Measurements from ENCODE around the gene PSME3IP1.
A peak's percentile ranks its signal among the peaks of the same experiment; 100 is the strongest.

PSME3IP1 gene

DNA sequence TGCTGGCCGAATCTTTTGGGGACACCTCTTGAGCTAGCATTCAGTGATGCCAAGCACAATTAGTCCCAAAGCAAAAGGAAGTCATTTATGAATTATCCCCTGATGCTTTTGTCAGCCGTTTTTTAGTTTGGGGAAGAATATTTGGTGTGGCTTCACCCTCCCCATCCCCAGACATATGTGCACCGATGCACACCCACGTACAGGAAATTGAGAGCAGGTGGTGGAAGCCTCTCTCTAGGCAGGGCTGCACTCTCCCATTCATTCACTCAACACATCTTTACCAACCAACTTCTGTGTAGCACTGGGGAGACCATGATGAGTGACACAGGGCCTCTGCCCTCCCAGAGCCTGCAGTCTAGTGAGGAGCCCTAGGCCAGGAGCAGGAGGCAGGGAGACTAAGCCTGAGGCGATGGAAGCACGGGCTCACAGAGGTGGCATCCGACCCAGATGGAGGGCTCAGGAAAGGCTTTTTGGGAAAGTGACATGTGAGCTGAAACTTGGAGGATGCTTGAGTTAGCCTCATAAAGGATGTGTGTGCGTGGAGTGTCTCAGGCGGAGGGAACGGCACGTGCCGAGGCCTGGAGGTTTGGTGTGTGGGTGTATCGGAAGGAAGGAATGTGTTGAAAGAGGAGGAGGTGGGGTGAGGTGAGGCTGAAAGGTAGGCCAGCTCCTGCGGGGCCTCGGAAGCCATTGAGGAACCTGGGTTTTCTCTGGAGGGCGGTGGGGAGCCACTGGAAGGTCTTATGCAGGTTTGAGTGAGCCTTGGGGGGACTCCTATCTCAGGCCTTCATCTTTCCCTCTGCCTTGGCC lies 43.8 kb downstream of the PSME3IP1 start:
- DNase-seq: no peak

DNA sequence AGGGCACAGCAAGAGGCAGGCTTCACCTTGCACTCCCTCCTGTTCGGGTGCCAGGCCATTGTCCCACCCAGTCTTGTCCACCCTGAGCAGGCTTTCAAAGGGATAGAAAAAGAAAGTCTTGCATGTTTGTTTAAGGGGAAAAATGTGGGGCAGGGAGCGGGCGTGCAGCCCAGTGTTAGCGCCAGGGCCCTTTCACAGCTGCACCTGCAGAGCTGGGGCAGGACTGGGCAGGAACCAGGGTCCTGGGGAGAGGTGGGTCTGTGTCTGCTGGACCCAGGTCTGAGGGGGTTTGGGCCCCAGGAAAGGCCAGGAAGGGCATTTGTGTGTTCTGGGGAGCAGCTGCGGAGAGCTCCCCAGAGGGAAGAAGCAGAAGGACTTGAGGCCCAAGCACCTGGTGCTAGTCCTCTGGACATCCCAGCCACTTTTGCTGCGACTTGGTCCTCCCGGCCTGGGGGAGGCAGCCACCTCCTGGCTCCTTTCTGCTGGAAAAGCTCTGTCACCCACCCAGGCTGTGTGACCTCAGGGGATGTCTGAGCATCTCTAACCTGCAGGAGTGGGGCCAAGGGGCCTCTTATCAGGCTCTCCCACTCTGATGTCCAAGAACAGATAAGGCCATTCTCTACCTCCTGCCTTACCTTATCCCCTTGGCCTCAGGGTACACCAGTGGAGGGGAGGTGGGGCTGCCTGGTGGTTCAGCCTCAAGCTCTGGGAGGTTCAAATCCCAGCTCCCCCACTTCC lies 44.7 kb downstream of the PSME3IP1 start:
- no peak for DNase-seq

- DNase-seq: no peak
Measured at GRCh38 chr16:57138281-57138935, 47.4 kb downstream of the PSME3IP1 start.

DNA sequence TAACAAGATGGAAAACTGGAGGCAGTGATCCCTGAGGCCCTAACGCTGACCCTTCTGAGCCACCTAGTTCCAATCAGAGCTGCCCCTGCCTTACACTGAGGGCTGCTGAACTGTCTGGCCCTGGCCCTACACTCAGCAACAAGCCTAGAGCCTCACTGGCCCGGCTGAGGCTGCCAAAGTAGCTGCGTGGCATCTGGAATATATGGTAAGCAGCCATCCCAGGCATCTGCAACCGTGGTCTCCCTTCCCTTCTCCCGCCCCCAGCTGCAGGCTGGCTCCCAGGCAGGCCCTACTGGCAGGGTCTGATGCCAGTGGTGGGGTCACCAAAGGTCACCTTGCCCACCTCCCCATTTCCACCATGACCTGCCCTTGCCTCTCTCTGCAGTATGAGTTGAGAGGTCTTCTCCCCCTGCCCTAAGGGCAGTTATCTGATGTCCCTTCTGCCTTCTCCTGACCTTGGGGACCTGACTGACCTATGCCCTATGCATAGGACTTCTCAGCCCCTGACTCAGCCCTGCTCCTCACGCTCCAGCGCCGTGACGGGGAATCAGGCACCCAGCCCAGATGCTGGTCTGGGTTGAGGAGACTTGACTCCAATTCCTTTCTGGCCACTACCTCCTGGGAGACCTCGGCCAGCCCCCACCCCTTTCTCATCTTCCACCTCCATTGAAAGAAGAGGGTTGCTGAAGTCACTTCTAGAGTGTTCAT lies 48.1 kb downstream of the PSME3IP1 start:
- no peak for DNase-seq

- no peak for DNase-seq
Measured at GRCh38 chr16:57137043-57137442, 48.8 kb downstream of the PSME3IP1 start.

- no peak for DNase-seq
Measured at GRCh38 chr16:57134982-57135381, 50.9 kb downstream of the PSME3IP1 start.

GRCh38 chr16:57133886-57134285 lies 52.0 kb downstream of the PSME3IP1 start:
- DNase-seq: no peak

GRCh38 chr16:57133031-57133430 lies 52.8 kb downstream of the PSME3IP1 start:
- DNase-seq: no peak

DNA sequence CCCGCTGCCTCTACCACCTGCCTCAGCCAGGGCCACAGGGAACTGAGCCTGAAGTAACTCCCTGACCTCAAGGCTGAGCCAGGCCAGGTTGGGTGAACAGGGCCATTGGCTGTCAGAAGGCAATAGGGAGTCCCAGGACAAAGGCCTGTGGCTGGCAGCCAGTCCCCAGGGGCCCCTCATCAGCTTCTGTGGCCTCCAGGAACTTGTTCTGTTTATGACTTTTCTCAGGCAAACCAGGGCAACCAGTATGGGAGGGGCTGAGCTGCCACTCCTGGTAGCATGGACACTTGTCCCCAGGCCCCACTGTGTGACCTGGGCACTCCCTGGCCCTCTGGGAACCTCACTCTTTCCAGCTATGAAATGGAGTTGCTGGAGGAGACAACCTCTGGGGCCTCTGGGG lies 53.4 kb downstream of the PSME3IP1 start:
- no peak for DNase-seq

DNA sequence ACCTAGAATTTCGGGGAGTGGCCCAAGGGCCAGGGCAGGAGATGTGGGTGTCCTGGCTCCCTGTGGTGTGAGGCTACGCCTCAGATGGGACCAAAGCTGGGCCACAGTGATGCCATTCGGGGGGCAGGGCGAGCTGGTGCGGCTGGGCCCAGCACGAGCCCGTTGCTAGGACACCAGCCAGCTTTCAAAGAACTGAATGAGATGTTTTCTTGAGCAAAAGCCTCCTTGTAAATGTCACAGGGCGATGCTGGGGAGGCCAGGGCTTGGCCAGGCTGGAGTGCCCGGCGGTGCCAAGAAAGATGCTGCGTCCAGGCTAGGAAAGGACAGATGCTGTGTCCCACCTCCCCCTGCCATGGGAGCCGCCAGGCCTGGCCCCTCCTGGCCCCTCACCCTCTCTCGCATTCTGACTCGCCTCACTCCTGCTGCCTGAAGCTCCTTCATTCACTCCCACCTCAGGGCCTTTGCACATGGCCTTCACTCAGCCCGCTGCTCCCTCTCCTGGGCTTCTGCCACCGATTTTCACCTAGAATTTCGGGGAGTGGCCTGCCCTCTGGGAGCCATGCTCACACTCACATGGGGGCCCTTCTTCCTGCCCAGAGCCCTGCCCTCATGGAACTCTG lies 54.4 kb downstream of the PSME3IP1 start:
- no peak for DNase-seq

GRCh38 chr16:57130950-57131321 lies 54.9 kb downstream of the PSME3IP1 start:
- no peak for DNase-seq

GRCh38 chr16:57128771-57129389 lies 57.0 kb downstream of the PSME3IP1 start:
- DNase-seq: peak; percentile 21

DNA sequence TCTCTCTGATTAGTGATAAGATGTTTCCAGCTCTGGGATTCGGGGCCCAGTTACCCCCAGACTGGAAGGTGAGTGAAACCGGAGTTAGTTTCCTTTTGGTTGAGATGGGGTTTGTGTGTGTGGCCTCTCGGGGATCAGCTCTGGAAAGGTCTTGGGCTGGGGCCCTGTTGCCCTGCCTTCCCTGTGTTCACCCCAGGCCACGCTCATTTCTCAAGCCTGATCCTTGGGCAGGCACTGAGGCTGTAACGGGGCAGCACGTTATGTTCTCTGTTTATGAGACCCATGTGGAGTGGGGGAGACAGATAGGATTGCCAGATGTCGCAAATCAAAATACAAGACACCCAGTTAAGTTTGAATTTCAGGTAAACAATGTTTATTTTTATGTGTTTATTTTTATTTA lies 58.0 kb downstream of the PSME3IP1 start:
- DNase-seq: no peak

- no peak for DNase-seq
Measured at GRCh38 chr16:57127037-57127763, 58.6 kb downstream of the PSME3IP1 start.

GRCh38 chr16:57126411-57126810 lies 59.4 kb downstream of the PSME3IP1 start:
- no peak for DNase-seq

DNA sequence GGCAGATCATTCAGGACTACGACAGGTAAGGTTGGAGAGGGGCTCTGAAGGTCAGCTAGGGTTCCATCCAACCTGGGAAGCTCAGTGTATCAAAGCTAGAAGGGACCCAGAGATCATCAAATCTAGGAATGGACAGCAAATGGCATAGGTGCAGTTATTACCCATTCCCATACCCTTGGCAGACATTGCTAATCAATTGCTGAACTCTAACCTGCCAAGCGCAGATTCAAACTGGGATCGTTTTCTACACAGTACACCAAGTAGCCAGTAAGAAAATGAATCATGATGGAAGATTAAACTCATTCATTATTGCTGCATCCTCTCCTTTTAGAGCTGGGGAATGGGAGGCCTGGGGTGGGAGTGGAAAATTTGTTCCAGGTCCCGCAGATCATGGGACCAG lies 59.9 kb downstream of the PSME3IP1 start:
- DNase-seq: no peak

- DNase-seq: no peak
Measured at GRCh38 chr16:57125376-57125775, 60.5 kb downstream of the PSME3IP1 start.

GRCh38 chr16:57123974-57124674 lies 61.7 kb downstream of the PSME3IP1 start:
- no peak for DNase-seq

GRCh38 chr16:57123216-57123973 lies 62.4 kb downstream of the PSME3IP1 start:
- no peak for DNase-seq

DNA sequence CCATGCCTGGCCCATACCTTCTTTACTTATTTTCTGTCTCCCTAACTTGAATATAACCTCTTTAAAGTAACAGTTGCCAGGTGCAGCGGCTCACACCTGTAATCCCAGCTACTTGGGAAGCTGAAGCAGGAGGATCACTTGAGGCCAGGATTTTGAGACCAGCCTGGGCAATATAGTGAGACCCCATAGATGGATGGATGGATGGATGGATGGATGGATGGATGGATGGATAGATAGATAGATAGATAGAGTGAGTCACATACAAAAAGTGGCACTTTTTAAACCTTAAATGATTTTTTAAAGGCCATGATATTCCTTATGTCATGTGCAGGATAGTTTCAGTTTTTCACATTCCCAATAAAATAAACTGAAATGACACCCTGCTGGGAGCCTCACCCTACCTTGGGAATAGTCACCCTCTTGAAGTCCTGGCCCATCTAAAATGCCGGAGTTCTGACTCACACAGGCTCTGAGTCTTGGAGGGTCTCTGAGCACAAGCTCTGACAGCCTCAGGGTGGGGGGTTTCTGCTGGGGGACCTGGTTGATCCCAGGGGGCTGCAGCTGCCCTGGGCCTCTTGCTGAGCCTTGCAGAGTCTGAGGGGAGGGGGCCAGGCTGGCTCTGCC lies 67.3 kb downstream of the PSME3IP1 start:
- DNase-seq: no peak

All from activated gamma-delta T cell (primary cell).